Measurements from ENCODE around the gene NXF2B. TPM values are rescaled to one million over a fixed set of nuclear protein-coding genes. Genes with fewer than 3 reads are reported as not detected.

NXF2B gene
- total and polyA plus RNA-seq, 2 experiments from 2014 or later, result not detected

GRCh38 chrX:102338162-102338561 is 101.6 kb downstream of the NXF2B start:
- no peak for DNase-seq (ENCODE audit: low spot score)
- no peaks in the 10 kb centered on the region for H3K79me2 ChIP-seq
- H3K4me2 ChIP-seq, result no peak overlapping the region
- no peaks in the 10 kb centered on the region for H3K36me3 ChIP-seq (replicated peaks; ENCODE audit: insufficient read depth, low read depth)
- no peak overlapping the region for H3K27ac ChIP-seq
- H3K4me3 ChIP-seq, result no peak overlapping the region
- no peak overlapping the region for H2AFZ ChIP-seq
- H4K20me1 ChIP-seq (ENCODE audit: insufficient read depth, poor library complexity, severe bottlenecking), result no peaks in the 10 kb centered on the region
- H3K9me3 ChIP-seq (ENCODE audit: low read depth), result no peaks in the 10 kb centered on the region
- no peaks in the 10 kb centered on the region for H3K4me1 ChIP-seq (ENCODE audit: insufficient read depth)
- H3K27me3 ChIP-seq, result no peaks in the 10 kb centered on the region
- H3K9me2 ChIP-seq (replicated peaks; ENCODE audit: insufficient read depth), result no peaks in the 10 kb centered on the region
- TF ChIP-seq EZH2phosphoT487 (IDR thresholded peaks at IDR 0.05; ENCODE audit: low read depth, severe bottlenecking, unreplicated experiment) (no peak), CTCF (IDR thresholded peaks at IDR 0.05; ENCODE audit: poor library complexity) (no peak), EZH2 (IDR thresholded peaks at IDR 0.05; ENCODE audit: borderline replicate concordance) (no peak)
- WGBS (ENCODE audit: low lambda C conversion rate, missing lambda C conversion rate), result 54% methylated on average over 4 of the region's 4 CpGs

Other genes with a start within 250 kb of the NXF2B start
- not detected in 2 replicates for gene TCP11X1, start 224.7 kb downstream of the NXF2B start, total RNA-seq
- gene TCP11X1, start 224.7 kb downstream of the NXF2B start, polyA plus RNA-seq, result 0.13 and 0.16 TPM in 2 replicates
- not detected in 2 replicates for gene NXF2, start 192.8 kb downstream of the NXF2B start, total RNA-seq
- not detected in 2 replicates for gene NXF2, start 192.8 kb downstream of the NXF2B start, polyA plus RNA-seq
- gene TCP11X2, start 31.8 kb upstream of the NXF2B start, total RNA-seq, result 0.13 and 0.72 TPM in 2 replicates
- gene TCP11X2, start 31.8 kb upstream of the NXF2B start, polyA plus RNA-seq, result 0.12 and 0.39 TPM in 2 replicates
- gene TMSB15A, start 76.7 kb upstream of the NXF2B start, total RNA-seq, result 45.4 and 55.3 TPM in 2 replicates
- 35.1 and 39.0 TPM in 2 replicates for gene TMSB15A, start 76.7 kb upstream of the NXF2B start, polyA plus RNA-seq
- gene ARMCX5, start 159.5 kb upstream of the NXF2B start, total RNA-seq, result 16.6 and 20.7 TPM in 2 replicates
- gene ARMCX5, start 159.5 kb upstream of the NXF2B start, polyA plus RNA-seq, result 10.6 and 13.5 TPM in 2 replicates
- gene GPRASP1, start 211.5 kb upstream of the NXF2B start, total RNA-seq, result 4.1 and 4.9 TPM in 2 replicates
- 1.9 and 3.3 TPM in 2 replicates for gene GPRASP1, start 211.5 kb upstream of the NXF2B start, polyA plus RNA-seq

Data from hepatocyte (in vitro differentiated cells).